ENCODE data around the gene EIF3C.
"Not testable (repeated sequence)": the region's sequence is repeated elsewhere in the genome, so short reads cannot be mapped to it uniquely, and the experiment has no call there.

EIF3C gene

GRCh38 chr16:28749997-28750465 lies 38.8 kb downstream of the EIF3C start:
- peak; percentile 61 for DNase-seq

DNA sequence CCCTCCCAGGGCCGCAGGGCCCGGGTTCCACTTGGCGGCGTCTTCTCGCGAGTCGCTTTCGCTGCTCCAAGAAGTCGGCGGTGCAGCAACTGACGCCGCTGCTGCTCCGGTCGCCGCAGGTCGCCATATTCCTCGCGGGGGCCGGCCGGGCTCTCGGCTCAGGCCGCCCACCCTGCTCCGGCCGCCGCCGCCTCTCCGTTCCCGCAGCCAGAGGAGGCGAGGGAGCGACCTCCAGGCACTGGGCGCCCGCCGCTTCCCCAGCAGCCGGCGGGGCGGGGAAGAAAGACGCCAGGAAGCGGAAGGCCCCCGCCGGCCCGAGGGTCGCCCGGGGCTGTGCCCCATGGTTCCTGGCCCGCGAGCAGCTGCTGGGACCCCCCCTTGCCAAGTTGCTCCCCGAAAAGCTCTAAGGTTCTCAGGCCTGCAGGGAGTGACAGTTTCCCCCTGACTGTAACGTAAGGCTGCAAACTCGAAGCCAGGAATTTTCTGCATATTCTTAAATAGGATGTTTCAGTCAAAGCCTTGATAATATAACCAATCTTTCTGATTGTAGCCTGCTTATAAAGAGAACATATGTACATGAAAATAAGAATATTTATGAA lies 39.3 kb downstream of the EIF3C start:
- DNase-seq, result not testable (repeated sequence)

GRCh38 chr16:28751487-28751886 lies 40.2 kb downstream of the EIF3C start, which contains the start of gene NPIPB9:
Gene NPIPB9 (plus strand): TSS chr16:28751787.
- DNase-seq, result not testable (repeated sequence)

DNA sequence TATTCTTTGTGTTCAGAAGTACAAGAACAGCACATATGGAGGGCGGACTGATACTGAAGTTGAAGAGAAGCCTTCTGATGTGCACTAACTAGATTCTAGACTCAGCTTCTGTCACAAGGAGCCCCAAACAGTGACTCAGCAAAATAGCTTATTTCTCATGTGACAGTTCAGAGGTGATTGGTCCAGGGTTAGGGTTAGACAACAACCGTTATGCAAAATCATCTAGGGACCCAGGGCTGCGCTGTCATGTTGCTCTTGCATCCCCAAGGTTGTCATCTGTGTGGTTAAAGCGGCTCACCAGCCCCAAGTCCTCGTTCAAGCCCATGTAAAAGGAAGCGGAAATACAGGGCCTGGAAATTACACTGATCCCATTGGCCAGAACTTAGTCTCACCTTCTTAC lies 70.4 kb downstream of the EIF3C start:
- not testable (repeated sequence) for DNase-seq

- DNase-seq, result not testable (repeated sequence)
Measured at GRCh38 chr16:28782357-28782756, 71.1 kb downstream of the EIF3C start.

Measured in CD4-positive, alpha-beta T cell treated with Interleukin-12 subunit alpha and Interleukin-12 subunit beta, for 1 hour (primary cell).